ENCODE data around the gene SMARCC2. TPM values are rescaled to one million over a fixed set of nuclear protein-coding genes. Genes with fewer than 3 reads are reported as not detected.
A peak's percentile ranks its signal among the peaks of the same experiment; 100 is the strongest.

SMARCC2 gene
- total and polyA plus RNA-seq, 9 of the 15 experiments (the other 6 are each of a cell fraction or from before 2014, with no cell fraction given), result 11.9 to 86.0 (median 36.6) TPM

GRCh38 chr12:56117778-56118687, 71.2 kb downstream of the SMARCC2 start, which contains the start of gene ZC3H10 (continued):
- TF ChIP-seq SP2 (IDR thresholded peaks at IDR 0.05; ENCODE audit: extremely low read depth, low read depth, low read length, poor library complexity, severe bottlenecking) (peak; percentile 91), ZNF551 (CRISPR knock-in tag; IDR thresholded peaks at IDR 0.05) (peak; percentile 79), HNRNPL (IDR thresholded peaks at IDR 0.05; ENCODE audit: low read depth, low read length) (0 out of 2 replicates have a peak, but pooled peaks have one; percentile 39), ZBTB40 (IDR thresholded peaks at IDR 0.05) (peak; percentile 99), ZBTB40 (CRISPR knock-in tag; IDR thresholded peaks at IDR 0.05) (no peak), SAFB (IDR thresholded peaks at IDR 0.05; ENCODE audit: borderline replicate concordance, low read depth, low read length) (0 out of 2 replicates have a peak, but pooled peaks have one; percentile 32), HNRNPLL (IDR thresholded peaks at IDR 0.05; ENCODE audit: low read depth, low read length, poor library complexity, severe bottlenecking) (peak; percentile 93), POLR2B (IDR thresholded peaks at IDR 0.05; ENCODE audit: low read depth, partially characterized antibody) (peak; percentile 98), RB1 (IDR thresholded peaks at IDR 0.05; ENCODE audit: low read depth) (peak; percentile 95), SRSF7 (optimal IDR thresholded peaks at IDR 0.05; ENCODE audit: low read depth, low read length) (no peak), CBX8 (IDR thresholded peaks at IDR 0.05; ENCODE audit: borderline replicate concordance, extremely low read depth, low read depth, low read length, poor library complexity, severe bottlenecking) (no peak)
- TF ChIP-seq, protein P1, sequence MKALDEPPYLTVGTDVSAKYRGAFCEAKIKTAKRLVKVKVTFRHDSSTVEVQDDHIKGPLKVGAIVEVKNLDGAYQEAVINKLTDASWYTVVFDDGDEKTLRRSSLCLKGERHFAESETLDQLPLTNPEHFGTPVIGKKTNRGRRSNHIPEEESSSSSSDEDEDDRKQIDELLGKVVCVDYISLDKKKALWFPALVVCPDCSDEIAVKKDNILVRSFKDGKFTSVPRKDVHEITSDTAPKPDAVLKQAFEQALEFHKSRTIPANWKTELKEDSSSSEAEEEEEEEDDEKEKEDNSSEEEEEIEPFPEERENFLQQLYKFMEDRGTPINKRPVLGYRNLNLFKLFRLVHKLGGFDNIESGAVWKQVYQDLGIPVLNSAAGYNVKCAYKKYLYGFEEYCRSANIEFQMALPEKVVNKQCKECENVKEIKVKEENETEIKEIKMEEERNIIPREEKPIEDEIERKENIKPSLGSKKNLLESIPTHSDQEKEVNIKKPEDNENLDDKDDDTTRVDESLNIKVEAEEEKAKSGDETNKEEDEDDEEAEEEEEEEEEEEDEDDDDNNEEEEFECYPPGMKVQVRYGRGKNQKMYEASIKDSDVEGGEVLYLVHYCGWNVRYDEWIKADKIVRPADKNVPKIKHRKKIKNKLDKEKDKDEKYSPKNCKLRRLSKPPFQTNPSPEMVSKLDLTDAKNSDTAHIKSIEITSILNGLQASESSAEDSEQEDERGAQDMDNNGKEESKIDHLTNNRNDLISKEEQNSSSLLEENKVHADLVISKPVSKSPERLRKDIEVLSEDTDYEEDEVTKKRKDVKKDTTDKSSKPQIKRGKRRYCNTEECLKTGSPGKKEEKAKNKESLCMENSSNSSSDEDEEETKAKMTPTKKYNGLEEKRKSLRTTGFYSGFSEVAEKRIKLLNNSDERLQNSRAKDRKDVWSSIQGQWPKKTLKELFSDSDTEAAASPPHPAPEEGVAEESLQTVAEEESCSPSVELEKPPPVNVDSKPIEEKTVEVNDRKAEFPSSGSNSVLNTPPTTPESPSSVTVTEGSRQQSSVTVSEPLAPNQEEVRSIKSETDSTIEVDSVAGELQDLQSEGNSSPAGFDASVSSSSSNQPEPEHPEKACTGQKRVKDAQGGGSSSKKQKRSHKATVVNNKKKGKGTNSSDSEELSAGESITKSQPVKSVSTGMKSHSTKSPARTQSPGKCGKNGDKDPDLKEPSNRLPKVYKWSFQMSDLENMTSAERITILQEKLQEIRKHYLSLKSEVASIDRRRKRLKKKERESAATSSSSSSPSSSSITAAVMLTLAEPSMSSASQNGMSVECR (CRISPR knock-in tag; IDR thresholded peaks at IDR 0.05), result peak; percentile 97

Data from K562 (cell line).